Measurements from ENCODE around the gene TRAF3.

The TRAF3 gene

GRCh38 chr14:102776761-102777710 is at the start of gene TRAF3:
TSS of gene TRAF3 (plus strand) at chr14:102777449. CDS start at chr14:102870202, 92,753 bp downstream.
- peak within 1 kb of the TSS; percentile 91 for H3K27ac ChIP-seq
- TF ChIP-seq CTCF (conservative IDR thresholded peaks at IDR 0.05), result no peak

- TF ChIP-seq CTCF (conservative IDR thresholded peaks at IDR 0.05), result no peak
- peak overlapping the region; percentile 73; the same call in 1 of the 2 replicates for H3K27ac ChIP-seq
Measured at GRCh38 chr14:102728501-102728900, 48.7 kb upstream of the TRAF3 start.

GRCh38 chr14:102729268-102729667 is 48.0 kb upstream of the TRAF3 start:
- no peak overlapping the region for H3K27ac ChIP-seq
- no peak for TF ChIP-seq CTCF (conservative IDR thresholded peaks at IDR 0.05)

GRCh38 chr14:102729825-102730224 is 47.4 kb upstream of the TRAF3 start:
- H3K27ac ChIP-seq, result no peak overlapping the region
- no peak for TF ChIP-seq CTCF (conservative IDR thresholded peaks at IDR 0.05)

GRCh38 chr14:102731101-102731870 is 46.0 kb upstream of the TRAF3 start:
- no peak for TF ChIP-seq CTCF (conservative IDR thresholded peaks at IDR 0.05)
- no peak overlapping the region for H3K27ac ChIP-seq

- no peak overlapping the region for H3K27ac ChIP-seq
- no peak for TF ChIP-seq CTCF (conservative IDR thresholded peaks at IDR 0.05)
Measured at GRCh38 chr14:102731871-102732800, 45.1 kb upstream of the TRAF3 start.

All from VCaP (cell line).